K562 (cell line): ENCODE results near the gene HP.
"Not testable (repeated sequence)": the region's sequence is repeated elsewhere in the genome, so short reads cannot be mapped to it uniquely, and the experiment has no call there.

Source experiments
- ASH1L ChIP-seq: fragments of 450-650 bp; IDR thresholded peaks from 2 replicates; pipeline ENCODE4 v1.6.1; 2018; ENCODE audit warnings: borderline replicate concordance, mild to moderate bottlenecking, low read depth; ENCODE audit not compliant: partially characterized antibody
- BACH1 ChIP-seq: fragments of 200-800 bp; sonication (Bioruptor generic); IDR thresholded peaks from 2 replicates; pipeline ENCODE4 v1.6.1; 2016; ENCODE audit warnings: missing genetic modification characterization, missing compliant biosample characterization
- BDP1 ChIP-seq: IDR thresholded peaks from 3 replicates; pipeline ENCODE4 v1.6.1; 2011; ENCODE audit not compliant: insufficient read length, insufficient read depth
- BRD4 ChIP-seq: fragments of 200-600 bp; sonication (generic); IDR thresholded peaks from 2 replicates; pipeline ENCODE4 v1.6.1; 2017; ENCODE audit warnings: inconsistent platforms
- CHD4 ChIP-seq: fragments of 200-600 bp; sonication (generic); IDR thresholded peaks from 3 replicates; pipeline ENCODE4 v1.6.1; 2012; ENCODE audit warnings: low read depth, mild to moderate bottlenecking, mixed read lengths, low read length, inconsistent platforms; ENCODE audit not compliant: insufficient read depth, insufficient replicate concordance, poor library complexity, severe bottlenecking
- DPF2 ChIP-seq: fragments of 450-650 bp; IDR thresholded peaks from 2 replicates; pipeline ENCODE4 v1.6.1; 2016
- EP300 ChIP-seq: IDR thresholded peaks from 2 replicates; pipeline ENCODE4 v1.6.1; 2012; ENCODE audit warnings: low read length, improper control_type of control experiment
- FOXA1 ChIP-seq: fragments of 450-650 bp; IDR thresholded peaks from 2 replicates; pipeline ENCODE4 v1.6.1; 2016; ENCODE audit warnings: mild to moderate bottlenecking, borderline replicate concordance
- MTA2 ChIP-seq: fragments of 450-650 bp; IDR thresholded peaks from 2 replicates; pipeline ENCODE4 v1.6.1; 2016; ENCODE audit warnings: low read depth
- POLR2H ChIP-seq: IDR thresholded peaks from 2 replicates; pipeline ENCODE4 v1.6.1; 2016; ENCODE audit warnings: missing genetic modification characterization, low read depth, mild to moderate bottlenecking, control low read depth, missing compliant biosample characterization, moderate library complexity
- RAD21 ChIP-seq, 2 experiments: fragments of 250-450 bp in 1 of 2; fragments of 450-650 bp in 1 of 2; sonication (Bioruptor Pico) in 1 of 2; formaldehyde crosslinking in 1 of 2; IDR thresholded peaks in 1 of 2; conservative IDR thresholded peaks in 1 of 2; 2 replicates each; pipeline versions ENCODE4 v1.4.0 to v1.8.0; 2020 to 2022; ENCODE audit warnings: mild to moderate bottlenecking in 2 of 2, moderate library complexity in 1 of 2
- SMAD3 ChIP-seq: fragments of 450-650 bp; formaldehyde crosslinking; conservative IDR thresholded peaks from 2 replicates; pipeline ENCODE4 v1.4.0; 2020; ENCODE audit warnings: mild to moderate bottlenecking
- ZNF707 ChIP-seq: fragments of 250-450 bp; sonication (Bioruptor Pico); conservative IDR thresholded peaks from 2 replicates; pipeline ENCODE4 v1.8.0; 2022; ENCODE audit warnings: inconsistent platforms, mild to moderate bottlenecking, moderate library complexity
- TF ChIP-seq, protein P1 (sequence below): fragments of 250-450 bp; sonication (Bioruptor Pico); IDR thresholded peaks from 2 replicates; pipeline ENCODE4 v1.8.0; 2021; ENCODE audit warnings: moderate library complexity, mild to moderate bottlenecking, inconsistent platforms

DNA sequence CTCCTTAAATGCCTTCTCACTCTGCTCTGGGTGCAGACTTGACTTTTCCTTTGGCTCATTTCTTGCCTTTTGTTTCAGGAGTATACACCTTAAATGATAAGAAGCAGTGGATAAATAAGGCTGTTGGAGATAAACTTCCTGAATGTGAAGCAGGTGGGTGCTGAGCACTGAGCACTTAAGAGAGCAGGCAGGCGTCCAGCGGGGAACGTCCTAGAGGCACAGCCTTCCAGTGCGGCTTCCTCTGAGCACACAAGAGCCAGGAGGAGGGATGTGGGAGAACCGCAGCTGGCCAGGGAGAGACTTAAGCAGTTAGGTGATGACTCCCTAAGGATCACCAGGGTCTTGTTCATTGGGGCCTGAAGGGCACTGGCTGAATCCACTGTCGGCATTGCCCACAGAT, 20.8 kb downstream of the HP start:
- not testable (repeated sequence) for TF ChIP-seq MTA2; RAD21 (CRISPR knock-in tag; conservative IDR thresholded peaks at IDR 0.05 in 1 of 2, IDR thresholded peaks at IDR 0.05 in 1 of 2); FOXA1; CHD4; BDP1; EP300; SMAD3 (CRISPR knock-in tag); BACH1 (tag); BRD4; ZNF707 (CRISPR knock-in tag); DPF2; POLR2H (tag); ASH1L
- TF ChIP-seq, protein P1, sequence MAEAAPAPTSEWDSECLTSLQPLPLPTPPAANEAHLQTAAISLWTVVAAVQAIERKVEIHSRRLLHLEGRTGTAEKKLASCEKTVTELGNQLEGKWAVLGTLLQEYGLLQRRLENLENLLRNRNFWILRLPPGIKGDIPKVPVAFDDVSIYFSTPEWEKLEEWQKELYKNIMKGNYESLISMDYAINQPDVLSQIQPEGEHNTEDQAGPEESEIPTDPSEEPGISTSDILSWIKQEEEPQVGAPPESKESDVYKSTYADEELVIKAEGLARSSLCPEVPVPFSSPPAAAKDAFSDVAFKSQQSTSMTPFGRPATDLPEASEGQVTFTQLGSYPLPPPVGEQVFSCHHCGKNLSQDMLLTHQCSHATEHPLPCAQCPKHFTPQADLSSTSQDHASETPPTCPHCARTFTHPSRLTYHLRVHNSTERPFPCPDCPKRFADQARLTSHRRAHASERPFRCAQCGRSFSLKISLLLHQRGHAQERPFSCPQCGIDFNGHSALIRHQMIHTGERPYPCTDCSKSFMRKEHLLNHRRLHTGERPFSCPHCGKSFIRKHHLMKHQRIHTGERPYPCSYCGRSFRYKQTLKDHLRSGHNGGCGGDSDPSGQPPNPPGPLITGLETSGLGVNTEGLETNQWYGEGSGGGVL (CRISPR knock-in tag): not testable (repeated sequence)
